H1 (cell line): Measurements from ENCODE around the gene COL21A1. TPM values are rescaled to one million over a fixed set of nuclear protein-coding genes. Genes with fewer than 3 reads are reported as not detected.

Experiments
- CTCF ChIA-PET: fragments of 300-600 bp; sonication (Branson Sonifier 250); formaldehyde crosslinking; loops from one replicate; lab custom pipeline; 2021; ENCODE audit not compliant: partially characterized antibody; lab: Charles Lee
- POLR2A ChIA-PET: fragments of 300-600 bp; sonication (Branson Sonifier 250); formaldehyde crosslinking; loops from one replicate; lab custom pipeline; 2021; ENCODE audit warnings: inconsistent platforms; ENCODE audit not compliant: partially characterized antibody; lab: Charles Lee
- DNase-seq, 2 experiments: peaks; one replicate each; pipeline versions ENCODE4 v3.0.0 to v3.0.0-alpha.2; 2010 to 2022; ENCODE audit warnings: low spot score in 2 of 2, low read depth in 1 of 2, mixed read lengths in 1 of 2
- FAIRE-seq: peaks from 2 replicates; lab custom pipeline; 2011; peaks lifted over from hg19 to GRCh38; lab: Jason Lieb, UNC
- H2AFZ ChIP-seq: 2 replicates; pipeline ENCODE4 v1.8.1; 2012; ENCODE audit warnings: low read length, inconsistent platforms
- H2AK5ac ChIP-seq: 2 replicates; pipeline ENCODE4 v1.6.1; 2013; ENCODE audit warnings: low read depth, low read length
- H2BK120ac ChIP-seq: replicated peaks from 2 replicates; pipeline ENCODE3; 2013; ENCODE audit warnings: low read depth, low read length, inconsistent platforms
- H2BK12ac ChIP-seq: 2 replicates; pipeline ENCODE4 v1.6.1; 2013; ENCODE audit warnings: low read depth, low read length
- H2BK15ac ChIP-seq: 2 replicates; pipeline ENCODE4 v1.6.1; 2013; ENCODE audit warnings: low read length
- H2BK20ac ChIP-seq: 2 replicates; pipeline ENCODE4 v1.6.1; 2013; ENCODE audit warnings: low read length
- H2BK5ac ChIP-seq: 2 replicates; pipeline ENCODE4 v1.6.1; 2013; ENCODE audit warnings: low read depth, low read length
- H3K14ac ChIP-seq: 2 replicates; pipeline ENCODE4 v1.6.1; 2013; ENCODE audit warnings: inconsistent platforms; ENCODE audit not compliant: insufficient read length
- H3K18ac ChIP-seq: 2 replicates; pipeline ENCODE4 v1.6.1; 2013; ENCODE audit warnings: low read length; ENCODE audit errors: extremely low read depth
- H3K23ac ChIP-seq: 2 replicates; pipeline ENCODE4 v1.6.1; 2013; ENCODE audit warnings: inconsistent platforms; ENCODE audit not compliant: insufficient read length
- H3K23me2 ChIP-seq: 2 replicates; pipeline ENCODE4 v1.6.1; 2013; ENCODE audit warnings: low read depth, low read length
- H3K27ac ChIP-seq: 2 replicates; pipeline ENCODE4 v1.6.1; 2011; ENCODE audit warnings: low read depth, low read length, inconsistent platforms
- H3K27me3 ChIP-seq, 4 experiments: replicated peaks in 1 of 4; 1 replicate in 1 of 4; 2 replicates in 3 of 4; pipeline versions ENCODE4 v1.6.1 to v1.8.1; 2011 to 2013; ENCODE audit warnings: low read length in 3 of 4, mild to moderate bottlenecking in 3 of 4, inconsistent platforms in 2 of 4, mixed read lengths in 2 of 4, moderate library complexity in 1 of 4; ENCODE audit not compliant: control insufficient read depth in 3 of 4, insufficient read depth in 3 of 4; ENCODE audit errors: extremely low read depth in 1 of 4
- H3K36me3 ChIP-seq, 4 experiments: 2 replicates each; pipeline versions ENCODE4 v1.6.1 to v1.8.1; 2011 to 2013; ENCODE audit warnings: mild to moderate bottlenecking in 4 of 4, low read length in 3 of 4, moderate library complexity in 2 of 4, control low read depth in 1 of 4, inconsistent platforms in 1 of 4; ENCODE audit not compliant: insufficient read depth in 4 of 4, control insufficient read depth in 2 of 4
- H3K4ac ChIP-seq: replicated peaks from 2 replicates; pipeline ENCODE3; 2013; ENCODE audit warnings: low read length, low read depth, mixed read lengths, inconsistent platforms; ENCODE audit not compliant: insufficient read length
- H3K4me1 ChIP-seq, 4 experiments: replicated peaks in 1 of 4; 1 replicate in 1 of 4; 2 replicates in 3 of 4; pipeline versions ENCODE4 v1.6.1 to v1.8.1; 2011 to 2013; ENCODE audit warnings: low read length in 3 of 4, inconsistent platforms in 2 of 4, mixed read lengths in 1 of 4; ENCODE audit not compliant: insufficient read depth in 4 of 4, control insufficient read depth in 3 of 4
- H3K4me2 ChIP-seq, 2 experiments: 2 replicates each; pipeline versions ENCODE4 v1.6.1 to v1.8.1; 2011 to 2013; ENCODE audit warnings: low read depth in 2 of 2, low read length in 2 of 2, control low read depth in 1 of 2, inconsistent platforms in 1 of 2, mild to moderate bottlenecking in 1 of 2; ENCODE audit not compliant: insufficient read depth in 1 of 2
- H3K4me3 ChIP-seq, 4 experiments: fragments of 200-600, 300-600 bp in 1 of 4; sonication (generic), shearing (Covaris generic), sonication (Bioruptor Twin) in 1 of 4; 2 replicates each; pipeline versions ENCODE4 v1.5.1 to v1.8.1; 2011 to 2016; ENCODE audit warnings: low read length in 4 of 4, low read depth in 3 of 4, control low read depth in 2 of 4, inconsistent platforms in 2 of 4, mild to moderate bottlenecking in 2 of 4, mixed read lengths in 1 of 4, moderate library complexity in 1 of 4; ENCODE audit not compliant: insufficient read depth in 2 of 4; ENCODE audit errors: extremely low read depth in 1 of 4
- H3K56ac ChIP-seq: replicated peaks from 2 replicates; pipeline ENCODE3; 2013; ENCODE audit warnings: low read depth, mild to moderate bottlenecking, mixed read lengths, low read length, inconsistent platforms; ENCODE audit not compliant: insufficient read length
- H3K79me1 ChIP-seq: 2 replicates; pipeline ENCODE4 v1.6.1; 2013; ENCODE audit warnings: low read depth, low read length, control low read depth
- H3K79me2 ChIP-seq, 2 experiments: 2 replicates each; pipeline versions ENCODE4 v1.6.1 to v1.8.1; 2012 to 2013; ENCODE audit warnings: low read length in 2 of 2, mild to moderate bottlenecking in 2 of 2, inconsistent platforms in 1 of 2; ENCODE audit not compliant: insufficient read depth in 2 of 2, control insufficient read depth in 1 of 2
- H3K9ac ChIP-seq, 4 experiments: replicated peaks in 1 of 4; 1 replicate in 1 of 4; 2 replicates in 3 of 4; pipeline versions ENCODE4 v1.6.1 to v1.8.1; 2011 to 2013; ENCODE audit warnings: low read depth in 3 of 4, low read length in 3 of 4, control low read depth in 2 of 4, mild to moderate bottlenecking in 2 of 4, moderate library complexity in 2 of 4, inconsistent platforms in 1 of 4; ENCODE audit errors: extremely low read depth in 1 of 4
- H3K9me3 ChIP-seq, 2 experiments: 2 replicates each; pipeline versions ENCODE4 v1.6.1 to v1.8.1; 2012 to 2013; ENCODE audit warnings: mild to moderate bottlenecking in 2 of 2, moderate library complexity in 2 of 2, control low read depth in 1 of 2, inconsistent platforms in 1 of 2, low read depth in 1 of 2, low read length in 1 of 2, mixed read lengths in 1 of 2; ENCODE audit not compliant: insufficient read depth in 2 of 2
- H4K20me1 ChIP-seq, 2 experiments: replicated peaks in 1 of 2; 2 replicates each; pipeline versions ENCODE3 to v1.8.1; 2011 to 2013; ENCODE audit warnings: inconsistent platforms in 2 of 2, low read length in 2 of 2, mild to moderate bottlenecking in 1 of 2; ENCODE audit not compliant: insufficient read depth in 2 of 2, control insufficient read depth in 1 of 2
- H4K5ac ChIP-seq: 2 replicates; pipeline ENCODE4 v1.6.1; 2013; ENCODE audit warnings: low read length, low read depth, mixed read lengths, inconsistent platforms; ENCODE audit not compliant: insufficient read length
- H4K8ac ChIP-seq: 2 replicates; pipeline ENCODE4 v1.8.0; 2013; ENCODE audit warnings: mild to moderate bottlenecking, moderate library complexity, low read length, inconsistent platforms; ENCODE audit not compliant: insufficient read depth; ENCODE audit errors: extremely low read depth
- H4K91ac ChIP-seq: replicated peaks from 2 replicates; pipeline ENCODE3; 2013; ENCODE audit warnings: low read length, mixed read lengths, inconsistent platforms; ENCODE audit not compliant: insufficient read length
- CHD2 ChIP-seq: IDR thresholded peaks from 2 replicates; pipeline ENCODE4 v1.6.1; 2012; ENCODE audit warnings: low read length, improper control_type of control experiment
- CTCF ChIP-seq, 3 experiments: IDR thresholded peaks; 1 replicate in 2 of 3; 2 replicates in 1 of 3; pipeline versions ENCODE4 v1.5.1 to v1.6.1; 2011; ENCODE audit warnings: low read length in 3 of 3, mild to moderate bottlenecking in 3 of 3, inconsistent platforms in 2 of 3, low read depth in 1 of 3, moderate library complexity in 1 of 3; ENCODE audit not compliant: insufficient read depth in 1 of 3; ENCODE audit errors: control extremely low read depth in 1 of 3
- HDAC2 ChIP-seq, 2 experiments: fragments of 300-600 bp in 1 of 2; sonication (generic) in 1 of 2; IDR thresholded peaks; 2 replicates each; pipeline ENCODE4 v1.6.1; 2011 to 2012; ENCODE audit warnings: low read depth in 2 of 2, low read length in 2 of 2, mild to moderate bottlenecking in 2 of 2, moderate library complexity in 2 of 2, borderline replicate concordance in 1 of 2, inconsistent platforms in 1 of 2
- TAF1 ChIP-seq: IDR thresholded peaks from 2 replicates; pipeline ENCODE4 v1.6.1; 2011; ENCODE audit warnings: mild to moderate bottlenecking, low read depth, low read length
- TAF7 ChIP-seq: optimal IDR thresholded peaks from 2 replicates; pipeline ENCODE3; 2011; ENCODE audit warnings: low read depth, mild to moderate bottlenecking, inconsistent platforms, low read length, moderate library complexity, borderline replicate concordance
- WGBS, 2 experiments: shearing (Covaris generic) in 1 of 2; methylation state at CpG; one replicate each; pipeline versions ENCODE4 v1.1.6 to v1.1.7; 2013 to 2015; ENCODE audit warnings: low lambda C conversion rate in 2 of 2, mixed read lengths in 2 of 2, inconsistent platforms in 1 of 2, low coverage in 1 of 2, missing lambda C conversion rate in 1 of 2; ENCODE audit not compliant: insufficient replicate concordance in 2 of 2, insufficient coverage in 1 of 2, insufficient read length in 1 of 2; ENCODE audit errors: extremely low coverage in 1 of 2, missing lambda C conversion rate in 1 of 2; 5-methylcytosine and 5-hydroxymethylcytosine counted together
- polyA plus RNA-seq, 7 experiments: library from polyadenylated mRNA; depleted of rRNA in 3 of 7; stranded (reverse) in 5 of 7; unstranded in 2 of 7; fragments of >200 nt in 5 of 7; fragments of 200-250 nt in 2 of 7; gene quantifications; 1 replicate in 5 of 7; 2 replicates in 1 of 7; 4 replicates in 1 of 7; pipeline versions ENCODE4 v1.2.1 to v1.2.3, GENCODE V29; 2011 to 2013; ENCODE audit warnings: missing spikeins in 2 of 7, mixed read lengths in 2 of 7
- total RNA-seq: library from RNA; stranded (reverse); fragmentation: NEBNext Ultra II Directional; extraction: Animal tissue kit (Norgen Biotek cat#: 25700); gene quantifications from 2 replicates; pipeline ENCODE4 v1.2.1, GENCODE V29; 2021

Gene COL21A1
- total and polyA plus RNA-seq, 2 of the 8 experiments (the other 6 are each of a cell fraction or from before 2014, with no cell fraction given) = 1.6 to 3.4 TPM

- WGBS, 2 experiments = 89% methylated on average over 2 of the region's 2 CpGs; no CpG with 5 or more reads in 1 of the 2 experiments
- no peak for DNase-seq
- Histone ChIP-seq H3K79me2 (no peaks in the 10 kb centered on the region), H2AK5ac (no peak overlapping the region), H2BK15ac (no peak overlapping the region), H3K4me1 (no peaks in the 10 kb centered on the region), H2BK12ac (no peak overlapping the region), H3K79me1 (no peaks in the 10 kb centered on the region), H3K23me2 (no peaks in the 10 kb centered on the region), H3K4me3 (no peak overlapping the region), H2BK5ac (no peak overlapping the region)
- CTCF ChIA-PET = interaction anchor here (1.2 to 2.0 kb wide), 2 partner anchors 9 to 262 kb away, joined by 3 to 5 read pairs; no protein-coding TSS in a partner anchor
- no peak for TF ChIP-seq CTCF (IDR thresholded peaks at IDR 0.05; ENCODE audit: control extremely low read depth in 1 of 3, insufficient read depth in 1 of 3, low read depth in 1 of 3, low read length in 3 of 3)
- TF ChIP-seq HDAC2 (IDR thresholded peaks at IDR 0.05; ENCODE audit: borderline replicate concordance in 1 of 2, low read depth in 2 of 2, low read length in 2 of 2) = no peak
- no peak for TF ChIP-seq TAF7
- no peak for TF ChIP-seq CHD2
- TF ChIP-seq TAF1 = no peak
- TF ChIP-seq, all 59 proteins: peak for 0
- no peak overlapping the region for H3K4me2 ChIP-seq
- H2BK20ac ChIP-seq = no peak overlapping the region
- H4K8ac ChIP-seq = no peak overlapping the region
- H3K4ac ChIP-seq = no peak overlapping the region
- no peak overlapping the region for H4K5ac ChIP-seq
- no peaks in the 10 kb centered on the region for H3K9me3 ChIP-seq
- H3K36me3 ChIP-seq = no peaks in the 10 kb centered on the region
- H3K9ac ChIP-seq = no peak overlapping the region
- H2AFZ ChIP-seq = no peak overlapping the region; the same call in 1 of the 2 replicates
- no peak overlapping the region for H4K91ac ChIP-seq
- POLR2A ChIA-PET = no interaction called here
- no peak overlapping the region for H3K27ac ChIP-seq
- H3K56ac ChIP-seq = no peak overlapping the region
- no peak overlapping the region for H3K14ac ChIP-seq
- no peak overlapping the region for H3K23ac ChIP-seq
- no peak overlapping the region for H2BK120ac ChIP-seq
- no peak for FAIRE-seq
- no peak overlapping the region for H3K18ac ChIP-seq
- H3K27me3 ChIP-seq = no peaks in the 10 kb centered on the region
- H4K20me1 ChIP-seq = no peaks in the 10 kb centered on the region
Measured at GRCh38 chr6:56026455-56027180, 220.8 kb downstream of the COL21A1 start.
